ENCODE measurements around the gene UBE2F.

DNA sequence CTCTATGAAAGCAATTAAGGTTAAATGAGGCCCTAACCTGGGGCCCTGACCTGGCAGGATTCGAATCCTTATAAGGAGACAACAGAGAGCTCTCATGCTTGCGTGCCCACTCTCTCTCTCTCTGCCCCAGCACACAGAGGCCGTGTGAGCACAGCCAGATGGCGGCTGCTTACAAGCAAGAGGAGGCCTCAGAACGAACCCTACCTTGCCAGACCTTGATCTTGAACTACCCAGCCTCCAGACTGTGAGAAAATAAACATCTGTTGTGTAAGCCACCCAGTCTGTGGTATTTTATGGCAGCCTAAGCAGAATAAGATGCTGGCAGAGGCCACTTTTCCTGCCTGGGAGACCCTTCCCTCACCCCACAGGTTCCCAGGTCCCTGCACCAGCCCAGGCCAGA, 5.2 kb upstream of the UBE2F start:
- TF ChIP-seq RAD21 (IDR thresholded peaks at IDR 0.05; ENCODE audit: low read depth) (no peak), TEAD4 (IDR thresholded peaks at IDR 0.05) (no peak), CEBPB (IDR thresholded peaks at IDR 0.05) (no peak), YY1 (IDR thresholded peaks at IDR 0.05; ENCODE audit: low read depth) (no peak)

Data from Ishikawa (cell line).